ACHN (cell line): ENCODE data around the gene STARD13.

Experiments used
- DNase-seq: peaks from one replicate; pipeline ENCODE4 v3.0.0-alpha.2; 2015
- in situ Hi-C: cut with HindIII; loops from 2 replicates; pipeline ENCODE4 v1.10.0; 2017; ENCODE audit warnings: low sequenced_read_pairs, low pct_ligation_motif_present, low pct_unique_long_range_greater_than_20kb

The STARD13 gene

GRCh38 chr13:33057019-33057780, 228.4 kb downstream of the STARD13 start:
- peak; percentile 22 for DNase-seq
- in situ Hi-C loops: no loop called here

GRCh38 chr13:33053397-33054066, 232.0 kb downstream of the STARD13 start:
- DNase-seq: peak; percentile 51
- in situ Hi-C loops: no loop called here
